ENCODE measurements around the gene C11orf91. TPM values are rescaled to one million over a fixed set of nuclear protein-coding genes. Genes with fewer than 3 reads are reported as not detected.

The C11orf91 gene
- total RNA-seq, 3 donors from 2014 or later, result not detected

GRCh38 chr11:33736148-33736812 is 35.7 kb upstream of the C11orf91 start, which contains the start of gene CD59:
TSS of gene CD59 (minus strand) at chr11:33736423. CDS start at chr11:33722445, 13,978 bp downstream.
- peak; percentile 95 to 98 for DNase-seq (ENCODE audit: low spot score in 2 of 2)
- H3K9me3 ChIP-seq, result no peaks in the 10 kb centered on the region
- peaks cover 3 to 13% of the 10 kb centered on the region in 2 donors for H3K4me1 ChIP-seq
- intact Hi-C loops (cut with DNase I; ENCODE audit: low total_unique reads), result no loop called here
- H3K36me3 ChIP-seq, result no peaks in the 10 kb centered on the region
- no peaks in the 10 kb centered on the region for H3K27me3 ChIP-seq
- TF ChIP-seq POLR2AphosphoS5 (IDR thresholded peaks at IDR 0.05) (peak; percentile 82 to 96 (median 92)), CTCF (IDR thresholded peaks at IDR 0.05) (peak in 1 of 3 donors; percentile 20), POLR2A (IDR thresholded peaks at IDR 0.05) (peak; percentile 89)
- peak within 1 kb of the TSS; percentile 88 to 93 (median 91) for H3K4me3 ChIP-seq
- peak within 1 kb of the TSS; percentile 96 to 98 for H3K27ac ChIP-seq

- Histone ChIP-seq H3K4me3 (peak overlapping the region; percentile 88 to 93 (median 91)), H3K9me3 (no peaks in the 10 kb centered on the region), H3K27ac (peak overlapping the region; percentile 96 to 98), H3K27me3 (no peaks in the 10 kb centered on the region), H3K36me3 (no peaks in the 10 kb centered on the region), H3K4me1 (peaks cover 3 to 13% of the 10 kb centered on the region in 2 donors)
- intact Hi-C loops (cut with DNase I; ENCODE audit: low total_unique reads), result no loop called here
- TF ChIP-seq POLR2AphosphoS5 (IDR thresholded peaks at IDR 0.05), result no peak
- TF ChIP-seq CTCF (IDR thresholded peaks at IDR 0.05), result peak in 1 of 3 donors; percentile 41
- TF ChIP-seq POLR2A (IDR thresholded peaks at IDR 0.05), result no peak
- DNase-seq (ENCODE audit: low spot score in 2 of 2), result peak in 1 of 2 donors; percentile 25
These were observed 34.9 kb upstream of the C11orf91 start for GRCh38 chr11:33735271-33736147.

- DNase-seq (ENCODE audit: low spot score in 2 of 2), result peak in 1 of 2 donors; percentile 60
- Histone ChIP-seq H3K9me3 (no peaks in the 10 kb centered on the region), H3K4me3 (peak overlapping the region; percentile 88 to 93 (median 91)), H3K27me3 (no peaks in the 10 kb centered on the region), H3K36me3 (no peaks in the 10 kb centered on the region), H3K4me1 (peaks cover 3 to 13% of the 10 kb centered on the region in 2 donors), H3K27ac (peak overlapping the region; percentile 96 to 98)
- intact Hi-C loops (cut with DNase I; ENCODE audit: low total_unique reads), result no loop called here
- TF ChIP-seq POLR2AphosphoS5 (IDR thresholded peaks at IDR 0.05) (peak in 1 of 3 donors; percentile 14), CTCF (IDR thresholded peaks at IDR 0.05) (no peak)
These were observed 34.0 kb upstream of the C11orf91 start for GRCh38 chr11:33734441-33735270.

- H3K27me3 ChIP-seq, result no peaks in the 10 kb centered on the region
- H3K9me3 ChIP-seq, result no peaks in the 10 kb centered on the region
- no peak for DNase-seq (ENCODE audit: low spot score in 2 of 2)
- no peak for TF ChIP-seq POLR2AphosphoS5 (IDR thresholded peaks at IDR 0.05)
- TF ChIP-seq CTCF (IDR thresholded peaks at IDR 0.05), result no peak
- no peak for TF ChIP-seq POLR2A (IDR thresholded peaks at IDR 0.05)
- no peaks in the 10 kb centered on the region for H3K36me3 ChIP-seq
- H3K4me1 ChIP-seq, result peaks cover 3 to 13% of the 10 kb centered on the region in 2 donors
- H3K27ac ChIP-seq, result peak overlapping the region; percentile 96 to 98
- intact Hi-C loops (cut with DNase I; ENCODE audit: low total_unique reads), result no loop called here
- peak overlapping the region; percentile 88 to 93 (median 91) for H3K4me3 ChIP-seq
These were observed 33.4 kb upstream of the C11orf91 start for GRCh38 chr11:33733980-33734379.

Data from breast epithelium (tissue), 4 donors.